Muscle layer of duodenum (tissue), 2 donors: ENCODE results near the gene SVIL.
"Not testable (repeated sequence)": the region's sequence is repeated elsewhere in the genome, so short reads cannot be mapped to it uniquely, and the experiment has no call there.

Experiments used
- H3K27ac ChIP-seq: one replicate; pipeline ENCODE4 v1.7.0; 2013; ENCODE audit warnings: mild to moderate bottlenecking, low read length
- H3K27me3 ChIP-seq: one replicate; pipeline ENCODE4 v1.7.0; 2013; ENCODE audit warnings: low read depth, mild to moderate bottlenecking, control low read depth, low read length
- H3K36me3 ChIP-seq, 2 donors: one replicate each; pipeline ENCODE4 v1.7.0; 2013; ENCODE audit warnings: low read length in 2 of 2, control low read depth in 1 of 2, mild to moderate bottlenecking in 1 of 2; ENCODE audit not compliant: insufficient read depth in 2 of 2, control insufficient read depth in 1 of 2
- H3K4me1 ChIP-seq, 2 donors: one replicate each; pipeline ENCODE4 v1.7.0; 2013; ENCODE audit warnings: low read length in 2 of 2, mild to moderate bottlenecking in 2 of 2, control low read depth in 1 of 2, moderate library complexity in 1 of 2; ENCODE audit not compliant: insufficient read depth in 2 of 2, control insufficient read depth in 1 of 2
- H3K4me3 ChIP-seq, 2 donors: one replicate each; pipeline ENCODE4 v1.7.0; 2013; ENCODE audit warnings: low read length in 2 of 2, low read depth in 1 of 2, mild to moderate bottlenecking in 1 of 2
- H3K9me3 ChIP-seq, 2 donors: one replicate each; pipeline ENCODE4 v1.7.0; 2013; ENCODE audit warnings: low read length in 2 of 2, control low read depth in 1 of 2, mild to moderate bottlenecking in 1 of 2; ENCODE audit not compliant: control insufficient read depth in 1 of 2
- donor health status: healthy.

Gene SVIL

DNA sequence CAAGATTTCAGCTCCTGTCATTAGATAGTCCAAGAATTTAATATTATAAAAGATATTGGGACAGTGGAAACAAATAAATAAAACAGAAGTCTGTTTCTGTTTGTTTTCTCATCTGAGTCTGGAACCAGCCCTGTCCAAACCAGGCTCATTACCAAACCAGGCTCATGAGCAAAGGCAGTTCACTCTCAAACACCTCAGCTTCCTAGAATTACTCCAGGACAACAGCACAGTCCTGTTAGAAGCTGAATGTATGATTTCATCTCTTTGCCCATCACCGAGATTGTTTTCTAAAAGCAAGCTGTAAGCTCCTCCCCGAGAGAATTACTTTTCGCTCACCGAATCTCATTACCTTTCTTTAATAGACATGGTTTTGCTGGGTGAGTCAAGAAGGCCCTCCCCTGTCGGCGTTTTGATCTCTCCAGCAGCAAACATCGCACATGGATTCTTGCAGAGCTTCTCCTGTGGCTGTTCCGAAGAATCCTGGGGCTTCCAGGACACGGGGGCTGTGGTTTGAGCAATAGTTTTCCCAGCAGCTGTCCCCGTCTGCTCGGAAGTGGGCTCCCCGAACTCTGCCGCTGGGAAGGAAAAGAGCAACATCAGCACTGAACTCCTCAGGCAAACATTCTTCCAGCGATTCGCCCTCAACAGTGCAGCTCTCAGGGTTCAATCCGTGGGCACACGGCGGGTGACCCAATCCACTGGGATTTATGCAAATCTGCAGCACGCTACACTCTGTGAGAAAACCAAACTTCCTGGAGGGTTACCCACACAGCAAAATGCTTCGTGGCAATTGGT is 112.5 kb downstream of the SVIL start:
- Histone ChIP-seq H3K4me3 (peak overlapping the region in 1 of 2 donors; percentile 32), H3K27ac (peak overlapping the region; percentile 68), H3K27me3 (no peaks in the 10 kb centered on the region), H3K4me1 (peaks cover 5 to 38% of the 10 kb centered on the region in 2 donors), H3K36me3 (peaks cover 31 to 60% of the 10 kb centered on the region in 2 donors), H3K9me3 (no peaks in the 10 kb centered on the region)

DNA sequence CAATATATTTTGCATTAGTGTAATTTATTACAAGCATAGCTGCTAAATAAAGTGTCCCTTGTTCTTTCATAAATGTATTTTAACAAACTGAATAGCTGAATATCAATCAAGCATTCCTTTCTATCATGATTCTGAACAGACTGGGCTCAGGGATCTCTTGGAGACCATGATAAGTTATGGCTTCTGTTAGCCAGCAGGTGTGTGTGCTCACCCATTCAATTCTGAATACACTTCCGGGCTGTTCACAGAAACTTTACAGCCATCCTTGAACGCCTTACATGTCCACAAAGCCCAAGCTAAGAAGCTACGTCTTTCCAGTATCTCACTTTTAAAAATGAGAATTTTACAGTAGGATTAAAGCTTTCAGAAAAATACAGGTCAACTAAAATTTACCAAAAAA is 115.1 kb downstream of the SVIL start:
- H3K27me3 ChIP-seq = no peaks in the 10 kb centered on the region
- no peak overlapping the region for H3K4me3 ChIP-seq
- no peaks in the 10 kb centered on the region for H3K9me3 ChIP-seq
- H3K27ac ChIP-seq = no peak overlapping the region
- H3K4me1 ChIP-seq = peaks cover 5 to 30% of the 10 kb centered on the region in 2 donors
- H3K36me3 ChIP-seq = peaks cover 27 to 52% of the 10 kb centered on the region in 2 donors

DNA sequence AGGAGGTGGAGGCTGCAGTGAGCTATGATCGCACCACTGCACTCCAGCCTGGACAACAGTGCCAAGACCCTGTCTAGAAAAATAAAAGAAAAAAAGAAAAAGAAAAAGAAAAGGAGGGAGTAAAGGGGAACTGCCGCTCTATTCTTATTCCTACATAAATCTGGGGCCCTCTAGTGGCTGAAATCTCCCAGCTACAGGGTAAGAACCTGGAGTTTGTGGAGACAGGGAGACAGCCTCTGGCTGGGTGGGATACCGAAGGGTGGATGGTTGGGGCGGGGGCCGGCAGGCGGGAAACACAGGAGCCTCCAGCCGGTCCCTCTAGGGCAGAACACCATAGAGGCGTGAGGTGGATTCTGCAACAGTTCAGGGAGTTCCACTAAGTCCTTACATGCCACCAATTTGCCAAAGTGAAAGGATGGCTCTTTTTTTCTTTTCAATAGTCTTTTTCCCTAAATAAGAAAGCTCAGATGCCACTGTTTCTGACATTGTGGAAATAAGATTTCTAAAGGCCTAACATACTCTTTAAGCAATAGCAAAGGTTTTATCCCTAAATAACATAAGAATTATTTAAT is 117.3 kb downstream of the SVIL start:
- no peaks in the 10 kb centered on the region for H3K27me3 ChIP-seq
- H3K36me3 ChIP-seq = peaks cover 8 to 36% of the 10 kb centered on the region in 2 donors
- H3K4me1 ChIP-seq = peaks cover 0 to 14% of the 10 kb centered on the region in 2 donors
- H3K4me3 ChIP-seq = no peak overlapping the region
- no peak overlapping the region for H3K27ac ChIP-seq
- no peaks in the 10 kb centered on the region for H3K9me3 ChIP-seq

GRCh38 chr10:29516309-29516932 is 118.3 kb downstream of the SVIL start:
- H3K4me1 ChIP-seq, H3K4me3 ChIP-seq, H3K27ac ChIP-seq, H3K27me3 ChIP-seq, H3K9me3 ChIP-seq: not testable (repeated sequence)
- H3K36me3 ChIP-seq = peaks cover 5 to 37% of the 10 kb centered on the region in 2 donors

- H3K36me3 ChIP-seq = peaks cover 5 to 32% of the 10 kb centered on the region in 2 donors
- not testable (repeated sequence) for H3K27ac ChIP-seq, H3K27me3 ChIP-seq, H3K4me3 ChIP-seq, H3K9me3 ChIP-seq, H3K4me1 ChIP-seq
Measured at GRCh38 chr10:29515879-29516278, 118.9 kb downstream of the SVIL start.

DNA sequence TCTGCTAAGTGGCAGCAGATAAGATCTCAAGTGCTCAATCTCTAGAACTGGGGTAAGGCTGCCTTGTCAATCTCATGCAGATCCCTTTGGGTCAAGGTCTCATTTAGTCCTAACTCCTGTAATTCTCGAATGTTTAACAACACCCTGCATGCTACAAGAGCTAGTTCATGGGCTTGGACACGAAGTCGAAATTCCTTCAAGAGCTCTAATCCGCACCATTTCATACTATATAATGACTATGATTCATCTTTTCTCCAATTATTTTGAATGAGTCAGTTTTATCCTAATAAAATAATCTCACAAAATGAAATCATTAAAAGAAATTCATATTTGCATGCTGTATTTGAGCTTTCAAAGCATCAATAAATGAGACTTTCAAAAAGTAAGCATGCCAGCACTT is 119.7 kb downstream of the SVIL start:
- H3K9me3 ChIP-seq, H3K27me3 ChIP-seq, H3K4me1 ChIP-seq, H3K27ac ChIP-seq, H3K4me3 ChIP-seq: not testable (repeated sequence)
- peaks cover 5 to 24% of the 10 kb centered on the region in 2 donors for H3K36me3 ChIP-seq

DNA sequence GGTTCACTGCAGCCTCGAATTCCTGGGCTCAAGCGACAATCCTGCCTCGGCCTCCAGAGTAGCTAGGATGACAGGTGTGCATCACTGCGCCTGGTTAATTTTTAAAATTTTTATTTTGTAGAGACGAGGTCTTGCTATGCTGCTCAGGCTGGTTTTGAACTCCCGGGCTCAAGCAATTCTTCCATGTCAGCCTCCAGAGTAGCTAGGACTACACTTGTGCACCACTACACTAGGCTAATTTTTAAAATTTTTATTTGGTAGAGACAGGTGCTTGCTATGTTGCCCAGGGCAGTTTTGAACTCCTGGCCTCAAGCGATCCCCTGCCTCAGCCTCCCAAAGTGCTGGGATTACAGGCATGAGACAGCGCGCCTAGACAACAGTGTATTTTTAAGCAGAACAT is 120.5 kb downstream of the SVIL start:
- peaks cover 0 to 5% of the 10 kb centered on the region in 2 donors for H3K4me1 ChIP-seq
- peaks cover 5 to 22% of the 10 kb centered on the region in 2 donors for H3K36me3 ChIP-seq
- no peak overlapping the region for H3K4me3 ChIP-seq
- H3K27ac ChIP-seq = no peak overlapping the region
- no peaks in the 10 kb centered on the region for H3K9me3 ChIP-seq
- H3K27me3 ChIP-seq = no peaks in the 10 kb centered on the region

DNA sequence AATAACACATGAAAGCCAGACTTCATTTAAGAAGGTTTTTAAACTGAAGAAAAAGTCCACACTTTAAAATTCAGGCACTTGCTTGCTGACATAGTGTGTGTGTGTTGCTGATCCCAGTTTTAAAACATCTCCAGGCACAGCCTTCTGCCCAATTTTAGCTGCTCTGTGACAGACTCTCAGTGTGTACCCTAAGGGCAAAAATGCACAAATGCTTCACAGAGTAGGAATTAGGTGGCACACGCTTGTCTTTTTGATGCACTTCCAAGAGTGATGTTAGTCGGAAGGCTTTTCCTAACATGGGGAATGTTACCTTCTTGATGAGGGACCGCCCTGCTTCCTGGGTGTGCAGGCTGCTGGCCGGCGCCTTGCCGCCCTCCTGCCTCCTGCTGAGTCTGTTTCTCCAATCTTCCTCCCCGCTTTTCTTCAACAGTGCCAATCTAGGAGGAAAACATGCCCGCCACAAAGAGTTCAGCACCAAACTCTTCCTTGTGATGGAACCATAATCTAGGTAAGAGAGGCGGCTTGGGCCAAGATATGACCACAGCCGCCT is 122.3 kb downstream of the SVIL start:
- Histone ChIP-seq H3K4me3 (no peak overlapping the region), H3K27ac (no peak overlapping the region), H3K4me1 (peaks cover 0 to 6% of the 10 kb centered on the region in 2 donors)

DNA sequence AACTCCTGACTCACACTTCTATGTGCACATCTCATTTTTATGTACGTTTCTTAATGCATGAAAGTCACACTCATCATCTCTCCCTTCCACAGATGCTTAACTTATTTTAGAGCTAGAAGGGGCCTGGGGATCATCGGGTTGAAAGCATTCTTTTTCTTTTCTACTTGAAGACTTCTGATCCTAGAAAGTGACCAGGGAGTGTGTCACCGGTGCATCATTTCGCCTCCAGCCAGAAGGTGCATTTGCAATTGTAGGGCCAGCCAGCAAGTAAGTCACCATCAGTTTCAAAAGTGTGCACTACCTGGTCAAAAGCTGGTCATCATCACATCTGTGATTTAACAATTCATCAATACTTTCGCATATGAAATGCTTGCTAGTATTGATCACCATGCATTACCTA is 123.0 kb downstream of the SVIL start:
- H3K4me1 ChIP-seq, H3K27me3 ChIP-seq, H3K27ac ChIP-seq, H3K9me3 ChIP-seq, H3K4me3 ChIP-seq: not testable (repeated sequence)
- H3K36me3 ChIP-seq = peaks cover 0 to 23% of the 10 kb centered on the region in 2 donors

More for the DNA sequence above, 122.3 kb downstream of the SVIL start:
- Histone ChIP-seq H3K9me3 (no peaks in the 10 kb centered on the region), H3K27me3 (no peaks in the 10 kb centered on the region), H3K36me3 (peaks cover 0 to 18% of the 10 kb centered on the region in 2 donors)

GRCh38 chr10:29510483-29511157 is 124.2 kb downstream of the SVIL start:
- peaks cover 0 to 27% of the 10 kb centered on the region in 2 donors for H3K36me3 ChIP-seq
- not testable (repeated sequence) for H3K4me3 ChIP-seq, H3K27me3 ChIP-seq, H3K9me3 ChIP-seq, H3K27ac ChIP-seq, H3K4me1 ChIP-seq
